Measurements from ENCODE around the gene CHRNA7. TPM values are rescaled to one million over a fixed set of nuclear protein-coding genes. Genes with fewer than 3 reads are reported as not detected.

CHRNA7 gene
- total RNA-seq, 2 donors from 2014 or later: 2.6 to 4.4 TPM

DNA sequence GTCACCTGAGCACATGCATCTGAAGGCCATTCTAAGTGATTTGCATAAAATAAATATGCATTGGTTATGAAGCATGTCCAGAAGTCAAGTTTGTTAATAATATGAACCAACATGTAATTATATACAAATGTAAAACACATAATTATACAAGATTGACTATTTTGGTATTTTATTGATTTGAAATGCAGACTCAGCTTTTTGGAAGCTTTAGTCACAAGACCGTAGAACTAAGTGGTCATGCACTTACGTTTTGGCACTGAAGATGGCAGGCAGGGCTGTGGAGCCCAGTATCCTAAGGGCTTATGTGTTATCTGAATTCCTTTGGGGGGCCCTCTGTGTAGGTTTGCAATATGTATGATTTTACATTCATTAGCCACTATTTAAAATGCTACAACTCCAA is 5.0 kb downstream of the CHRNA7 start:
- 78 to 86% methylated on average over 2 of the region's 2 CpGs for WGBS, 2 donors
- no peak overlapping the region for H3K27ac ChIP-seq
- ATAC-seq: no peak
- TF ChIP-seq, protein P1, sequence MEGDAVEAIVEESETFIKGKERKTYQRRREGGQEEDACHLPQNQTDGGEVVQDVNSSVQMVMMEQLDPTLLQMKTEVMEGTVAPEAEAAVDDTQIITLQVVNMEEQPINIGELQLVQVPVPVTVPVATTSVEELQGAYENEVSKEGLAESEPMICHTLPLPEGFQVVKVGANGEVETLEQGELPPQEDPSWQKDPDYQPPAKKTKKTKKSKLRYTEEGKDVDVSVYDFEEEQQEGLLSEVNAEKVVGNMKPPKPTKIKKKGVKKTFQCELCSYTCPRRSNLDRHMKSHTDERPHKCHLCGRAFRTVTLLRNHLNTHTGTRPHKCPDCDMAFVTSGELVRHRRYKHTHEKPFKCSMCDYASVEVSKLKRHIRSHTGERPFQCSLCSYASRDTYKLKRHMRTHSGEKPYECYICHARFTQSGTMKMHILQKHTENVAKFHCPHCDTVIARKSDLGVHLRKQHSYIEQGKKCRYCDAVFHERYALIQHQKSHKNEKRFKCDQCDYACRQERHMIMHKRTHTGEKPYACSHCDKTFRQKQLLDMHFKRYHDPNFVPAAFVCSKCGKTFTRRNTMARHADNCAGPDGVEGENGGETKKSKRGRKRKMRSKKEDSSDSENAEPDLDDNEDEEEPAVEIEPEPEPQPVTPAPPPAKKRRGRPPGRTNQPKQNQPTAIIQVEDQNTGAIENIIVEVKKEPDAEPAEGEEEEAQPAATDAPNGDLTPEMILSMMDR (IDR thresholded peaks at IDR 0.05): no peak
- no peak for TF ChIP-seq POLR2A (IDR thresholded peaks at IDR 0.05)
- no peaks in the 10 kb centered on the region for H3K9me3 ChIP-seq
- H3K4me3 ChIP-seq: no peak overlapping the region
- no peaks in the 10 kb centered on the region for H3K27me3 ChIP-seq
- H3K4me1 ChIP-seq: peaks cover 26% of the 10 kb centered on the region
- intact Hi-C loops (cut with DNase I): no loop called here
- no peaks in the 10 kb centered on the region for H3K36me3 ChIP-seq (replicated peaks in 1 of 2; ENCODE audit: insufficient read depth in 1 of 2, low read depth in 2 of 2)
- DNase-seq: no peak

DNA sequence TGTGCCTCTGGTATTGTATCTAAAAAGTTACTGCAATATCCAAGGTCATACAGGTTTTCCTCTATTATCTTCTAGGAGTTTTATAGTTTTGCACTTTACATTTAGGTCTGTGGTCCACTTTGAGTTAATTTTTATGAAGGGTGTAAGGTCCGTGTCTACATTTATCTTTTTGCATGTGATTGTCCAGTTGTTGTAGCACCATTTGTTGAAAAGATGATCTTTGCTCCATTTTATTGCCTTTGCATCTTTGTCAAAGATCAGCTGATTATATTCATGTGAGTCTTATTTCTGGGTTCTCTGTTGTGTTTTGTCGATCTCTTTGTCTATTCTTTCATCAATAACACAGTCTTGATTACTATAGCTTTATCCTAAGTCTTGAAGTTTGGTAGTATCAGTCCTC is 6.7 kb downstream of the CHRNA7 start:
- 65 to 66% methylated on average over 2 of the region's 2 CpGs for WGBS, 2 donors
- no peak for ATAC-seq
- H3K9me3 ChIP-seq: no peaks in the 10 kb centered on the region
- no peak overlapping the region for H3K27ac ChIP-seq
- H3K4me1 ChIP-seq: peaks cover 21% of the 10 kb centered on the region
- intact Hi-C loops (cut with DNase I): no loop called here
- no peaks in the 10 kb centered on the region for H3K36me3 ChIP-seq (replicated peaks in 1 of 2; ENCODE audit: insufficient read depth in 1 of 2, low read depth in 2 of 2)
- H3K27me3 ChIP-seq: no peaks in the 10 kb centered on the region
- DNase-seq: no peak
- no peak for TF ChIP-seq POLR2A (IDR thresholded peaks at IDR 0.05)
- TF ChIP-seq, protein P1 (IDR thresholded peaks at IDR 0.05): no peak
- no peak overlapping the region for H3K4me3 ChIP-seq

DNA sequence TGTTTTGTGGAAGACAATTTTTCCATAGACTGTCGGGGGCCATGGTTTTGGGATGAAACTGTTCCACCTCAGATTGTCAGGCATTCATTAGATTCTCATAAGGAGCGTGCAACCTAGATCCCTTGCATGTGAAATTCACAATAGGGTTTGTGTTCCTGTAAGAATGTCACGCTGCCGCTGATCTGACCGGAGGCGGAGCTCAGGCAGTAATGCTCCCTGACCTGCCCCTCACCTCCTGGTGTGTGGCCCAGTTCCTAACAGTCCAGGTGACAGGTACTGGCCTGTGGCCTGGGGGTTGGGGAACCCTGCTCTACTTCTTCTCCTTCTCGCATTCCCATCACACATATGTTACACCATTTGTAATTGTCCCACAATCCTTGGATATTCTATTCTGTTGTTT is 11.0 kb downstream of the CHRNA7 start:
- DNase-seq (peak; percentile 40 to 59 (median 46)), ATAC-seq (peak; percentile 70)
- Histone ChIP-seq H3K27me3 (no peaks in the 10 kb centered on the region), H3K36me3 (replicated peaks in 1 of 2; ENCODE audit: insufficient read depth in 1 of 2, low read depth in 2 of 2) (no peaks in the 10 kb centered on the region), H3K4me1 (peaks cover 15% of the 10 kb centered on the region), H3K9me3 (no peaks in the 10 kb centered on the region), H3K27ac (peak overlapping the region in 3 of 4 donors; percentile 8 to 69 (median 33)), H3K4me3 (no peak overlapping the region)
- intact Hi-C loops (cut with DNase I): no loop called here
- TF ChIP-seq POLR2A (IDR thresholded peaks at IDR 0.05): no peak
- TF ChIP-seq, protein P1 (IDR thresholded peaks at IDR 0.05): no peak
- 44 to 56% methylated on average over 7 of the region's 7 CpGs for WGBS, 2 donors

DNA sequence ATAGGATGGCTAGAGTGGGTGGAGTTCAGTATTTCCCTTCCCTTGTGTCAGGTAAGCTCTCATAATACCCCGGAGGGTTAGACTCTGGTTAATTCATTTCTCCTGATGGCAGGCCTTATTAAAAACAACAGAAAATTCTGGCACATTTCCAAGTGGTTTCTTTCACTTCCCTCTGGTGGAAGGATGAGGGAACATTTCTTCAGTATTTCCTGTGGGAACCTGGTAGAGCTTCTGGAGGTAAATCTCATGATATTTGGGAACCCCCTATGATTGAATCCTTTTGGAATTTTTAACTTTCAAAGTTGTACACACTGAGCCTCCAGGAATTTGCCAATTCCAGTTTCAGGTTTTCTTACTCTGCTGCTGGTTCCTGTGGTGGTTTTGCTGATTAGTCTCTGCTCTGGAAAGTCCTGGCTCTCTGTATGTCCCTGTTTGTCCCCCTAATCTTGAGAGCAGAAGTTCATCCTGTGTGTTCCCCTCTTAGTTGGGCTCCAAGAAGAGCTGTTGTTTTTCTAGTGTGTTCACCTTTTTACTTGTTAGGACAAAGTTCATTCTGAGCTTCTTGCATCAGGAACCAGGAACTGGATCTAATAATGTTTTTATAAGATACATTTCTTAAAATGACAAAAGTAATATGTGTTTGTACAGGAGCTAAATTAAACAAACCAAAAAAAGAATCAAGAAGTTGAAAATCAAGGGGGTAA is 12.1 kb downstream of the CHRNA7 start:
- TF ChIP-seq, protein P1 (IDR thresholded peaks at IDR 0.05): peak in 5 of 7 experiments; percentile 15 to 49 (median 43)
- peak in 1 of 3 donors; percentile 30 for TF ChIP-seq POLR2A (IDR thresholded peaks at IDR 0.05)
- intact Hi-C loops (cut with DNase I): no loop called here
- no peak overlapping the region for H3K4me3 ChIP-seq
- H3K4me1 ChIP-seq: peaks cover 15% of the 10 kb centered on the region
- H3K36me3 ChIP-seq (replicated peaks in 1 of 2; ENCODE audit: insufficient read depth in 1 of 2, low read depth in 2 of 2): no peaks in the 10 kb centered on the region
- H3K27me3 ChIP-seq: no peaks in the 10 kb centered on the region
- 0 to 4% methylated on average over 1 of the region's 1 CpG for WGBS, 2 donors
- H3K9me3 ChIP-seq: no peaks in the 10 kb centered on the region
- ATAC-seq (peak; percentile 84), DNase-seq (peak in 1 of 4 donors; percentile 12)
- H3K27ac ChIP-seq: peak overlapping the region in 3 of 4 donors; percentile 33 to 69 (median 65)

DNA sequence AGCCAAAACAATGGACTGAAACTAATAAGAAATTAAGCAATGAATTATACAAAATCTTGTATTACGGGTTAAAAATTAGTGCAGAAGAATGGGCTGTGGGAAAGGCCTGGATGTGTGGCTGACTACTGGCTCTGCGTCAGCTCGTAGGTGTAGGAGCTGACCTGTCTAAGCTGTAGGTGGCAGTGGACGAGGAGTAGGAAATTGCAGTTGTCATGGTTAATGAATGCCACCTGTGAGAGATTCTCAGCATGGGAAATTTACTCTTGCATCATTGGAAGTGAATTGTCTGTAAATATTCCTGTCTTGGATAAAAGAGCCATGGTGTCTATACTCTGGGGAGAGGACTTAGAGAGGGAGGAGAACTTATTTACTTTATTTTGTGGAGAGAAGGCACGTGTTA is 23.4 kb downstream of the CHRNA7 start:
- no peak overlapping the region for H3K4me3 ChIP-seq
- 16 to 24% methylated on average over 5 of the region's 5 CpGs for WGBS, 2 donors
- no peaks in the 10 kb centered on the region for H3K9me3 ChIP-seq
- H3K27me3 ChIP-seq: no peaks in the 10 kb centered on the region
- H3K4me1 ChIP-seq: peaks cover 7% of the 10 kb centered on the region
- no peak for TF ChIP-seq POLR2A (IDR thresholded peaks at IDR 0.05)
- TF ChIP-seq, protein P1 (IDR thresholded peaks at IDR 0.05): peak in 2 of 7 experiments; percentile 10 to 23
- intact Hi-C loops (cut with DNase I): no loop called here
- DNase-seq: peak in 2 of 4 donors; percentile 23 to 24
- no peak overlapping the region for H3K27ac ChIP-seq
- H3K36me3 ChIP-seq (replicated peaks in 1 of 2; ENCODE audit: insufficient read depth in 1 of 2, low read depth in 2 of 2): no peaks in the 10 kb centered on the region
- ATAC-seq: peak; percentile 55
